HG02885 (cell line): ENCODE data around the gene ZSCAN12.
A peak's percentile ranks its signal among the peaks of the same experiment; 100 is the strongest.
"Not testable (repeated sequence)": the region's sequence is repeated elsewhere in the genome, so short reads cannot be mapped to it uniquely, and the experiment has no call there.

ENCODE experiments used
- ATAC-seq: cut with Tn5 transposase; IDR thresholded peaks from one replicate; pipeline ENCODE4 v1.9.1; 2021; ENCODE audit warnings: mild to moderate bottlenecking; ENCODE audit not compliant: unreplicated experiment, poor library complexity

Gene ZSCAN12

GRCh38 chr6:28399350-28400121, at the start of gene ZSCAN12:
Gene ZSCAN12, minus strand, starts transcription at chr6:28399747. Its CDS starts 1,342 bp downstream, at chr6:28398405.
- peak; percentile 83 for ATAC-seq

- no peak for ATAC-seq
Observed at GRCh38 chr6:28449056-28449455, 49.5 kb upstream of the ZSCAN12 start.

GRCh38 chr6:28447512-28447906, 48.0 kb upstream of the ZSCAN12 start:
- not testable (repeated sequence) for ATAC-seq

GRCh38 chr6:28446818-28447511, 47.4 kb upstream of the ZSCAN12 start:
- ATAC-seq, result no peak

- not testable (repeated sequence) for ATAC-seq
Observed at GRCh38 chr6:28444759-28445158, 45.2 kb upstream of the ZSCAN12 start.

GRCh38 chr6:28443112-28443773, 43.7 kb upstream of the ZSCAN12 start, which contains the start of gene ZSCAN23:
Gene ZSCAN23, minus strand, starts transcription at chr6:28443491. Its CDS starts 7,225 bp downstream, at chr6:28436266.
- peak; percentile 95 for ATAC-seq

GRCh38 chr6:28442586-28442985, 43.0 kb upstream of the ZSCAN12 start:
- ATAC-seq, result no peak

GRCh38 chr6:28436404-28436803, 36.9 kb upstream of the ZSCAN12 start:
- ATAC-seq, result no peak

GRCh38 chr6:28433119-28433518, 33.6 kb upstream of the ZSCAN12 start:
- no peak for ATAC-seq

GRCh38 chr6:28429781-28430180, 30.2 kb upstream of the ZSCAN12 start:
- no peak for ATAC-seq

- ATAC-seq, result no peak
Observed at GRCh38 chr6:28425944-28426541, 26.5 kb upstream of the ZSCAN12 start.

GRCh38 chr6:28424163-28424562, 24.6 kb upstream of the ZSCAN12 start:
- ATAC-seq, result no peak

- ATAC-seq, result no peak
Observed at GRCh38 chr6:28423546-28423945, 24.0 kb upstream of the ZSCAN12 start.

GRCh38 chr6:28413681-28414080, 14.1 kb upstream of the ZSCAN12 start:
- ATAC-seq, result no peak

- no peak for ATAC-seq
Observed at GRCh38 chr6:28410767-28411166, 11.2 kb upstream of the ZSCAN12 start.

GRCh38 chr6:28408076-28408802, 8.7 kb upstream of the ZSCAN12 start:
- no peak for ATAC-seq

- no peak for ATAC-seq
Observed at GRCh38 chr6:28407401-28407800, 7.9 kb upstream of the ZSCAN12 start.

GRCh38 chr6:28403923-28404322, 4.4 kb upstream of the ZSCAN12 start:
- not testable (repeated sequence) for ATAC-seq

- ATAC-seq, result no peak
Observed at GRCh38 chr6:28402197-28402596, 2.6 kb upstream of the ZSCAN12 start.

- ATAC-seq, result no peak
Observed at GRCh38 chr6:28401172-28401571, 1.6 kb upstream of the ZSCAN12 start.
